ENCODE data around the gene CAPN13.

The CAPN13 gene

GRCh38 chr2:30803281-30803680 lies 4.0 kb downstream of the CAPN13 start:
- H3K9me3 ChIP-seq (ENCODE audit: control insufficient read depth, insufficient read depth, low read length): no peaks in the 10 kb centered on the region
- no peak overlapping the region for H3K4me3 ChIP-seq (ENCODE audit: low read depth, low read length)
- no peaks in the 10 kb centered on the region for H3K27me3 ChIP-seq (ENCODE audit: control insufficient read depth, insufficient read depth, low read length)
- peaks cover 21% of the 10 kb centered on the region for H3K4me1 ChIP-seq (ENCODE audit: control insufficient read depth, insufficient read depth, low read length)
- no peak overlapping the region for H3K27ac ChIP-seq (ENCODE audit: low read depth, low read length)
- H3K9ac ChIP-seq (ENCODE audit: low read depth, low read length): no peak overlapping the region
- no peaks in the 10 kb centered on the region for H3K36me3 ChIP-seq (ENCODE audit: control insufficient read depth, insufficient read depth, low read length)

GRCh38 chr2:30802611-30803010 lies 4.6 kb downstream of the CAPN13 start:
- Histone ChIP-seq H3K36me3 (ENCODE audit: control insufficient read depth, insufficient read depth, low read length) (no peaks in the 10 kb centered on the region), H3K9ac (ENCODE audit: low read depth, low read length) (no peak overlapping the region), H3K27ac (ENCODE audit: low read depth, low read length) (no peak overlapping the region), H3K9me3 (ENCODE audit: control insufficient read depth, insufficient read depth, low read length) (no peaks in the 10 kb centered on the region), H3K4me1 (ENCODE audit: control insufficient read depth, insufficient read depth, low read length) (peaks cover 25% of the 10 kb centered on the region), H3K4me3 (ENCODE audit: low read depth, low read length) (no peak overlapping the region), H3K27me3 (ENCODE audit: control insufficient read depth, insufficient read depth, low read length) (no peaks in the 10 kb centered on the region)

- no peak overlapping the region for H3K4me3 ChIP-seq (ENCODE audit: low read depth, low read length)
- H3K27ac ChIP-seq (ENCODE audit: low read depth, low read length): no peak overlapping the region
- H3K9me3 ChIP-seq (ENCODE audit: control insufficient read depth, insufficient read depth, low read length): no peaks in the 10 kb centered on the region
- H3K9ac ChIP-seq (ENCODE audit: low read depth, low read length): no peak overlapping the region
- no peaks in the 10 kb centered on the region for H3K27me3 ChIP-seq (ENCODE audit: control insufficient read depth, insufficient read depth, low read length)
- H3K36me3 ChIP-seq (ENCODE audit: control insufficient read depth, insufficient read depth, low read length): no peaks in the 10 kb centered on the region
- peaks cover 23% of the 10 kb centered on the region for H3K4me1 ChIP-seq (ENCODE audit: control insufficient read depth, insufficient read depth, low read length)
These were observed 5.3 kb downstream of the CAPN13 start for GRCh38 chr2:30801821-30802455.

GRCh38 chr2:30800159-30800558 lies 7.1 kb downstream of the CAPN13 start:
- no peaks in the 10 kb centered on the region for H3K27me3 ChIP-seq (ENCODE audit: control insufficient read depth, insufficient read depth, low read length)
- no peak overlapping the region for H3K4me3 ChIP-seq (ENCODE audit: low read depth, low read length)
- H3K9ac ChIP-seq (ENCODE audit: low read depth, low read length): no peak overlapping the region
- no peaks in the 10 kb centered on the region for H3K36me3 ChIP-seq (ENCODE audit: control insufficient read depth, insufficient read depth, low read length)
- H3K4me1 ChIP-seq (ENCODE audit: control insufficient read depth, insufficient read depth, low read length): peaks cover 29% of the 10 kb centered on the region
- H3K9me3 ChIP-seq (ENCODE audit: control insufficient read depth, insufficient read depth, low read length): no peaks in the 10 kb centered on the region
- no peak overlapping the region for H3K27ac ChIP-seq (ENCODE audit: low read depth, low read length)

GRCh38 chr2:30799366-30799765 lies 7.9 kb downstream of the CAPN13 start:
- H3K27ac ChIP-seq (ENCODE audit: low read depth, low read length): no peak overlapping the region

GRCh38 chr2:30798536-30798991 lies 8.7 kb downstream of the CAPN13 start:
- no peaks in the 10 kb centered on the region for H3K36me3 ChIP-seq (ENCODE audit: control insufficient read depth, insufficient read depth, low read length)
- no peaks in the 10 kb centered on the region for H3K9me3 ChIP-seq (ENCODE audit: control insufficient read depth, insufficient read depth, low read length)
- H3K27me3 ChIP-seq (ENCODE audit: control insufficient read depth, insufficient read depth, low read length): no peaks in the 10 kb centered on the region
- H3K27ac ChIP-seq (ENCODE audit: low read depth, low read length): peak overlapping the region; percentile 68
- H3K4me3 ChIP-seq (ENCODE audit: low read depth, low read length): no peak overlapping the region
- peaks cover 29% of the 10 kb centered on the region for H3K4me1 ChIP-seq (ENCODE audit: control insufficient read depth, insufficient read depth, low read length)
- H3K9ac ChIP-seq (ENCODE audit: low read depth, low read length): peak overlapping the region; percentile 11; the same call in 1 of the 2 replicates

More at GRCh38 chr2:30799366-30799765, 7.9 kb downstream of the CAPN13 start:
- Histone ChIP-seq H3K4me3 (ENCODE audit: low read depth, low read length) (no peak overlapping the region), H3K36me3 (ENCODE audit: control insufficient read depth, insufficient read depth, low read length) (no peaks in the 10 kb centered on the region), H3K9ac (ENCODE audit: low read depth, low read length) (no peak overlapping the region), H3K4me1 (ENCODE audit: control insufficient read depth, insufficient read depth, low read length) (peaks cover 29% of the 10 kb centered on the region), H3K27me3 (ENCODE audit: control insufficient read depth, insufficient read depth, low read length) (no peaks in the 10 kb centered on the region), H3K9me3 (ENCODE audit: control insufficient read depth, insufficient read depth, low read length) (no peaks in the 10 kb centered on the region)

GRCh38 chr2:30797381-30798015 lies 9.7 kb downstream of the CAPN13 start:
- Histone ChIP-seq H3K4me1 (ENCODE audit: control insufficient read depth, insufficient read depth, low read length) (peaks cover 29% of the 10 kb centered on the region), H3K9me3 (ENCODE audit: control insufficient read depth, insufficient read depth, low read length) (no peaks in the 10 kb centered on the region), H3K4me3 (ENCODE audit: low read depth, low read length) (no peak overlapping the region), H3K9ac (ENCODE audit: low read depth, low read length) (no peak overlapping the region), H3K27ac (ENCODE audit: low read depth, low read length) (no peak overlapping the region), H3K27me3 (ENCODE audit: control insufficient read depth, insufficient read depth, low read length) (no peaks in the 10 kb centered on the region), H3K36me3 (ENCODE audit: control insufficient read depth, insufficient read depth, low read length) (no peaks in the 10 kb centered on the region)

GRCh38 chr2:30796699-30797098 lies 10.5 kb downstream of the CAPN13 start:
- H3K9me3 ChIP-seq (ENCODE audit: control insufficient read depth, insufficient read depth, low read length): no peaks in the 10 kb centered on the region
- no peak overlapping the region for H3K9ac ChIP-seq (ENCODE audit: low read depth, low read length)
- H3K4me1 ChIP-seq (ENCODE audit: control insufficient read depth, insufficient read depth, low read length): peaks cover 29% of the 10 kb centered on the region
- no peaks in the 10 kb centered on the region for H3K36me3 ChIP-seq (ENCODE audit: control insufficient read depth, insufficient read depth, low read length)
- no peak overlapping the region for H3K4me3 ChIP-seq (ENCODE audit: low read depth, low read length)
- H3K27me3 ChIP-seq (ENCODE audit: control insufficient read depth, insufficient read depth, low read length): no peaks in the 10 kb centered on the region
- H3K27ac ChIP-seq (ENCODE audit: low read depth, low read length): no peak overlapping the region

- peaks cover 12% of the 10 kb centered on the region; the same call in 1 of the 2 replicates for H3K4me1 ChIP-seq (ENCODE audit: control insufficient read depth, insufficient read depth, low read length)
- H3K27me3 ChIP-seq (ENCODE audit: control insufficient read depth, insufficient read depth, low read length): no peaks in the 10 kb centered on the region
- no peak overlapping the region for H3K4me3 ChIP-seq (ENCODE audit: low read depth, low read length)
- no peak overlapping the region for H3K9ac ChIP-seq (ENCODE audit: low read depth, low read length)
- H3K27ac ChIP-seq (ENCODE audit: low read depth, low read length): no peak overlapping the region
- no peaks in the 10 kb centered on the region for H3K9me3 ChIP-seq (ENCODE audit: control insufficient read depth, insufficient read depth, low read length)
- no peaks in the 10 kb centered on the region for H3K36me3 ChIP-seq (ENCODE audit: control insufficient read depth, insufficient read depth, low read length)
These were observed 14.7 kb downstream of the CAPN13 start for GRCh38 chr2:30792521-30792920.

- Histone ChIP-seq H3K4me3 (ENCODE audit: low read depth, low read length) (no peak overlapping the region), H3K36me3 (ENCODE audit: control insufficient read depth, insufficient read depth, low read length) (no peaks in the 10 kb centered on the region), H3K4me1 (ENCODE audit: control insufficient read depth, insufficient read depth, low read length) (no peaks in the 10 kb centered on the region), H3K27ac (ENCODE audit: low read depth, low read length) (no peak overlapping the region), H3K9ac (ENCODE audit: low read depth, low read length) (no peak overlapping the region), H3K27me3 (ENCODE audit: control insufficient read depth, insufficient read depth, low read length) (no peaks in the 10 kb centered on the region), H3K9me3 (ENCODE audit: control insufficient read depth, insufficient read depth, low read length) (no peaks in the 10 kb centered on the region)
These were observed 16.4 kb downstream of the CAPN13 start for GRCh38 chr2:30790879-30791278.

GRCh38 chr2:30789670-30790210 lies 17.5 kb downstream of the CAPN13 start:
- Histone ChIP-seq H3K4me1 (ENCODE audit: control insufficient read depth, insufficient read depth, low read length) (no peaks in the 10 kb centered on the region), H3K4me3 (ENCODE audit: low read depth, low read length) (no peak overlapping the region), H3K9ac (ENCODE audit: low read depth, low read length) (no peak overlapping the region), H3K9me3 (ENCODE audit: control insufficient read depth, insufficient read depth, low read length) (no peaks in the 10 kb centered on the region), H3K36me3 (ENCODE audit: control insufficient read depth, insufficient read depth, low read length) (no peaks in the 10 kb centered on the region), H3K27ac (ENCODE audit: low read depth, low read length) (no peak overlapping the region), H3K27me3 (ENCODE audit: control insufficient read depth, insufficient read depth, low read length) (no peaks in the 10 kb centered on the region)
